Tongue (tissue), 2 donors: Measurements from ENCODE around the gene FBN2. TPM values are rescaled to one million over a fixed set of nuclear protein-coding genes. Genes with fewer than 3 reads are reported as not detected.
"Not testable (repeated sequence)": the region's sequence is repeated elsewhere in the genome, so short reads cannot be mapped to it uniquely, and the experiment has no call there.

Source experiments
- DNase-seq: peaks from one replicate; pipeline ENCODE4 v3.0.0-alpha.2; 2015
- total RNA-seq: library from RNA; depleted of rRNA; stranded (reverse); fragments of >200 nt; gene quantifications from one replicate; pipeline ENCODE4 v1.2.3, GENCODE V29; 2014

FBN2 gene
- total RNA-seq, 1 donor from 2014 or later: 215 TPM

DNA sequence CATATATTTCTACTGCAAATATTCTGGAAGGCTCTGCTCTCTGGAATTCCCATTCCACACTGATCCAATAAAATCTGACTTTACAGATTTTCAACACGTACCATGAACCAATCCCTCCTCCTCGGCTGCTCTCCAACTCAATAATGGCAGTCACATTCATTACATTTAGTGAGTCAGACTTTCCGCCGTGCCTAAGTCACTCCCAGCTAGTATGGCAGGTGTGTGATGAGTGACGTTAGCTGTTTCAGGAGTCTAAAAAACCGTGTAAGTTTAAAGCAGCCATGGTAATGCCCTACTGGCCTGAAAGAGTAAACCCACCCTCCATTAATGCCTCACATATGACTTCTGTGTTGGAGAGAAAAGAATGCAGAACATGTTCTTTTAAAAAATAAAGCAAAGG is 3.3 kb downstream of the FBN2 start:
- DNase-seq: peak; percentile 90

GRCh38 chr5:128532776-128533175 is 5.3 kb downstream of the FBN2 start:
- DNase-seq: no peak

DNA sequence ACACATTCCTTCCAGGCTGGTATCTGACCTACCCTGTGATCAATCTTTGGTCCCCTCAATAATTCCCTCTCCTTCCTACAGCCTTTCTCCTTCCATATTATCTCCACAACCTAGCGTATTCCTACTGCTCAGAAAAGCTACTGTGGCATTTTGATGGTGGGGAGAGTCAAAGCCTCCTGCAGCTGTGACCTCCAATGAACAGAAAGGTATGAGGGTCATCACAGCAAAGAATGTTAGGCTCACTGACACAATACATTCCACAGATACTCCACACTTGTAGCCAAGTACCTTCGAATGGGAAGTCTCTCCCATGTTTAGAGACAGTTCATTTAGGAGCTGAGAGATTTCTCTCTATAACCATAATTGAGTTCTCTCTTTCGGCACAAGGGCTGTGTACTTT is 5.9 kb downstream of the FBN2 start:
- no peak for DNase-seq

- no peak for DNase-seq
Measured at GRCh38 chr5:128528637-128529255, 9.3 kb downstream of the FBN2 start.

GRCh38 chr5:128528126-128528525 is 9.9 kb downstream of the FBN2 start:
- DNase-seq: no peak

DNA sequence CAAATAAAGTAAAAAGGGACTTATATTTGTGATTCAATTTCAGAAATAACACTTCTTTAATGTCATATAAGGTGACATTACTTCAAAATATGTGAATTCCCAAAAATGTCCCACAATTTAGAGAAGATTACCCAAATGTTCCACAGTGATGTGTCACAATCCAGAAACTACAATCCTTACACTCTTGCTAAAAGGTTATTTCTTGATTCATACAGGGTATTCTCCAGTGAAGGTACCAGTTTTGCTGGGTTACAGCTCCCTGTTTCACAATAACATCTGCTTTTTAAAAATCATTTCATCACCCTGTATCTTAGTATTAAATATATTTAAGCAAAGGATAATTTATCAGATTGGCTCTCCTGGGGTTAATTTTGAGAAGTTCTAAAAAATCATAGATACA is 11.0 kb downstream of the FBN2 start:
- no peak for DNase-seq

- DNase-seq: no peak
Measured at GRCh38 chr5:128522336-128522735, 15.7 kb downstream of the FBN2 start.

- no peak for DNase-seq
Measured at GRCh38 chr5:128519827-128520226, 18.2 kb downstream of the FBN2 start.

DNA sequence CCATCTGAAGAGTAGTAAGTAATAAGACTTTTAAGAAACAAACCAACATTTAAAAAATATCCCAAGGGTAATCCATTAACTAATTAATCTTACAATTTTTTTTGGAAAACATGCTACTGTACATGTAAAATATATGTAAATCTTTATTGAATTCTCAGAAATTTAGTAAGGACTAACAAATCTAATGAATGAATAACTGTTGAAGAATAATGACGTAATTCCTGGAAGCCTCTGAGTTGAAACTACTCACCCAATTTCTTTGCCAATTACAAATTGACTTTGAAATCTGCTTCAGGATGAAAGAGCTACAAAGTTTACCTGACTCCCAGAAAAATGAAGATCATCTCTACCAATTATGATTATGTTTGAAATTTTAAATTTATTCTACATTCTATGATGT is 21.1 kb downstream of the FBN2 start:
- no peak for DNase-seq

DNA sequence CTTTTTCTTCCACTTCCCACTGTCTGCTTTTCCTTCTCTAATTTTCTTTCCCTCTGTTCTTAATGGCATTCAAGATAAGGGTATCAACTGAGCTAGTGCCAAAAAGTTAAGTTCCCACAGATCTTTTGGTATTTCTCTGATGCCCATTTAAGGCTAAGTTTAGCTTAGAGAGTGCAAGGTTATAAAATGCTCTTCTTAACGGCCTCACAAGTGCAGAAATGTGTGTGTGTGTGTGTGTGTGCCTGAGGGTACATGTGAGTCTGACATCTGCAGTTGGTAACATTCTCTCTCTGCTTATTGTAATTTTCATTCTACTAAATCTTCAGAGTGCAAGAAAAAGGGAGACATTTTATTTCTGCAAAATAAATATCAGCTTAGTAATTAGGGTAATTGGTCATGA is 24.2 kb downstream of the FBN2 start:
- no peak for DNase-seq

GRCh38 chr5:128512894-128513293 is 25.2 kb downstream of the FBN2 start:
- no peak for DNase-seq

- no peak for DNase-seq
Measured at GRCh38 chr5:128506643-128507042, 31.4 kb downstream of the FBN2 start.

DNA sequence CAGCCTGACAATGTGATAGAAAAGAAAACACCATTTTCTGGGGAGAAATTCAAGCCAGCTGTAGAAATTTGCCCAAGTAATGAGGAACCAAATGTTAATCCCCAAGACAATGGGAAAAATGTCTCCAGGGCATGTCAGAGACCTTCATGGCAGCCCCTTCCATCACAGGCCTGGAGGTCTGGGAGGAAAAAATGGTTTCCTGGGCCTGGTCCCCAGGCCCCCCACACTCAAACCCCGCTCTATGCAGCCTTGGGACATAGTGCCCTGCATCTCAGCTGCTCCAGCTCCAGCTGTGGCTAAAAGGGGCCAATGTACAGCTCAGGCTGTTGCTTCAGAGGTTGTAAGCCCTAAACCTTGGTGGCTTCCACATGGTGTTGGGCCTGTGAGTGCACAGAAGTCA is 34.3 kb downstream of the FBN2 start:
- DNase-seq: not testable (repeated sequence)

DNA sequence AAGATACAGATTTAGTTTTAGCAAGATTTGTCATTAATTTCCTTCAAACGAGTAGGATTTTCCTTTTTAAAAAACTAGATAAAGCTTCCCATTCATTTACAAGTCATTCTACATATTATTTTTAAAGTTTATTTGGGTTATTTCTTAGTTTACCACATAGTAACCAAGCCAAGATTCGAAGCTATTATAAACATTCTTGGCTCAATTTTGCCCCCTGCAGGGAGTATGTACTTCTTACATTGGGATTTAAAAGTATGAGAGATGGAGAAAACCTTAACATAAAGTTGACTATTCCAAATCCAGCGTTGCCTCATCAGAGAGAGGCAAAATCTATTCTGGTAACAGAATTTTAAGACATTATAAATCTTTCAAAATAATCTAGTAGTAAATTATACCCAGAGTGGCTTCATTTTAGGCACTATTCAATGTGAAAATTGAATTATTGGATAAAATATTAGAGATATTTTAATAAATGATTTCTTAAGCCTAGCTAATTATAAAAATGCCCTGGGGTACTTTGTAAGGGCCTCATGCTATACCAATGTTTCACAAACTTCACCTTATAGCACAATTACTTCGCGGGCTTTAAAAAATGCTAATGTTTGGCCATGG is 39.1 kb downstream of the FBN2 start:
- peak; percentile 85 for DNase-seq

GRCh38 chr5:128494516-128494915 is 43.5 kb downstream of the FBN2 start:
- no peak for DNase-seq

DNA sequence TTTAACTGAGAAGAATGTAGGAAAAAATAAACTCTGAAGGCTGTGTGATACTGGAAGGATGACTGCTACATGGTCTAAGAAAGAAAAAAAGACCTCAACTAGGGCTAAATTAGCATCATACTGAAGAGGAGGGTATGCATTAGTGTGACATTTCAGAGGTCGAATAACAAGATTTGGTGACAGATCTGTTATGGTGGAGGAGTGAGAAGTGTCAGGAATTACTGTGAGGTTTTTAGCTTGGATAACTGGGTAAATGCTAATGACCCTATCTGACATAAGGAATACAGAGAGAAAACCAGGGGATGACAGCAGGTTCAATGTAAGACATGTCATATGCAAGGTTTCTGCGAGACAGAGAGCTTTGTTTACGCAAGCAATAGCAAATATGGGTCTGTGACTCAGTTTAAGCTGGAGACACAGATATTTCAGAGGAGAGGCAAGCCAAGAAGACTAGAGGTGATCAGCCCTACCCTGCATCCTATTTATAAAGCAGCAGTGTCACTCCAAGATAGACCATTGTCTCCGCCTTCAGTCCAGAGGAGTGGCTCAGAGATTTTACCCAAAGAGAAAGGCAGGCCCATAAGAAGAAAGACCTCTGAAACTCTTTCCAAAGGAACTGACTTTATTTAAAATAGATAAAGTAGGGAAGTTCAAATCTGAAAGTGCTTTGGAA is 44.3 kb downstream of the FBN2 start:
- no peak for DNase-seq

GRCh38 chr5:128491291-128491690 is 46.8 kb downstream of the FBN2 start:
- DNase-seq: no peak

DNA sequence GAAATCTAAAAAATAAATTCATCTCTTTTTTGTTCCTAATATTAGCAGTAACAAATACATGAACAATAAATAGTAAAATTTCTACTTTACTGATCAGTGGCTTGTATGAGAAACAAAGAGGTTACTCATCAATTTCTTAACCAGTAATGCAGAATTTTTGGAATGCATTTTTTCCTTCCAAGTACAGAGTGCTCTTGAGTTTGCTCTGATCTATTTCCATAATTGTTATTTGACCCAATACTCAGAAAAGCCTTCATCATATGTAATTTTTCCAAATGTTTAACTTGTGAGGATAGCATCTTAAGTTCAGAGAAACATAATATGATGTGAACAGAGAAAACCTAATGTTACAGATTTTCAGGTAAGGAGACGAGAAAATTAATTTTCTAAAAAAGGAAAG is 47.3 kb downstream of the FBN2 start:
- DNase-seq: no peak

- no peak for DNase-seq
Measured at GRCh38 chr5:128487041-128487440, 51.0 kb downstream of the FBN2 start.

DNA sequence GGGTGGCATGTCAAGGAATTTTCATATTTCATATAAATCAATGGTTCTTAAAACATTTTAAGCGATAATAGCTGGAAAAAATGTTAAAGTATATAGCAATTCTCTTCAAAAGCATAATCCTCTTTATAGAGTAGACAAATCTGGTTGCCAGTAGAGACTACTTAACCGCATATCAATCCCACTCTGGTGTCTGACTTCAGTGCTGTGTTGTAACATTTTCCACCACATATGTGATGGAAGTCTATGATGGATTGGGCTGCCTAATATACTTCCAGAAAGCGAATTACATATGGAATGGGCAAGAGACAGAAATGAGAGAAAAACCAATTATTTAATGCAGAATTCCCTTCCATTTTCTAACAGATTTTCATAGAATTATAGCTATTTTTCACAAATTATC is 54.3 kb downstream of the FBN2 start:
- DNase-seq: no peak

- DNase-seq: no peak
Measured at GRCh38 chr5:128480906-128481633, 57.0 kb downstream of the FBN2 start.

DNA sequence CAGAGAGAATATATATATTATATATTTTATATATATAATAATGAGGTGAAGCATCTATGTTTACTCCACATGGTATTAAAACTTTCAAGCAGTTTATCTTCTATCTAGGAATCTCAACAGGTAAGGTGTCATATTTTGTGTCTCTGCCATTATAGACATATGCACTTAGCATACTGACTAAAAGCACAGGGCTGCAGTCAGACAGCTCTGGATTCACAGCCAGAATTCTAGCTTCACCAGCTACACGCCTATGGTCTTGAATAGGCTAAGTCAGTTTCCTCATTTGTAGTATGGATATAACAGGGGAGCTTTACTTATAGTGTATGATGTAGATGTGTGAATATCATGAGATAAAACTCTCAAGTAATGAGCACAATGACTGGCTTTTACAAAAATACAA is 57.9 kb downstream of the FBN2 start:
- DNase-seq: no peak
